Astrocyte (in vitro differentiated cells and primary cell): Measurements from ENCODE around the gene SCNN1B. TPM values are rescaled to one million over a fixed set of nuclear protein-coding genes. Genes with fewer than 3 reads are reported as not detected.
"Not testable (repeated sequence)": the region's sequence is repeated elsewhere in the genome, so short reads cannot be mapped to it uniquely, and the experiment has no call there.

Experiments
- DNase-seq: peaks from one replicate; pipeline ENCODE4 v3.0.0-alpha.2; 2010; ENCODE audit warnings: low read depth
- FAIRE-seq: peaks from 2 replicates; lab custom pipeline; 2011; peaks lifted over from hg19 to GRCh38; lab: Jason Lieb, UNC
- H2AFZ ChIP-seq: 2 replicates; pipeline ENCODE4 v1.6.0; 2012; ENCODE audit warnings: low read depth, low read length, inconsistent platforms
- H3K27ac ChIP-seq: 2 replicates; pipeline ENCODE4 v1.5.1; 2011; ENCODE audit warnings: low read depth, low read length, inconsistent platforms
- H3K27me3 ChIP-seq: 2 replicates; pipeline ENCODE4 v1.6.0; 2011; ENCODE audit warnings: low read length, inconsistent platforms; ENCODE audit not compliant: insufficient read depth
- H3K36me3 ChIP-seq: 2 replicates; pipeline ENCODE4 v1.5.1; 2011; ENCODE audit warnings: low read length, inconsistent platforms; ENCODE audit not compliant: insufficient read depth
- H3K4me1 ChIP-seq: 2 replicates; pipeline ENCODE4 v1.5.1; 2011; ENCODE audit warnings: low read length, inconsistent platforms; ENCODE audit not compliant: insufficient read depth
- H3K4me2 ChIP-seq: 2 replicates; pipeline ENCODE4 v1.6.0; 2012; ENCODE audit warnings: low read length, inconsistent platforms
- H3K4me3 ChIP-seq: 2 replicates; pipeline ENCODE4 v1.5.1; 2011; ENCODE audit warnings: low read depth, mild to moderate bottlenecking, low read length, inconsistent platforms; ENCODE audit not compliant: insufficient read depth
- H3K79me2 ChIP-seq: 2 replicates; pipeline ENCODE4 v1.6.0; 2012; ENCODE audit warnings: mild to moderate bottlenecking, low read length, inconsistent platforms; ENCODE audit not compliant: insufficient read depth
- H3K9ac ChIP-seq: 2 replicates; pipeline ENCODE4 v1.6.0; 2012; ENCODE audit warnings: mild to moderate bottlenecking, low read length, inconsistent platforms
- H3K9me3 ChIP-seq: 2 replicates; pipeline ENCODE4 v1.5.1; 2012; ENCODE audit warnings: low read depth, mild to moderate bottlenecking, low read length, inconsistent platforms; ENCODE audit not compliant: insufficient read depth
- H4K20me1 ChIP-seq: 2 replicates; pipeline ENCODE4 v1.6.0; 2012; ENCODE audit warnings: low read length, inconsistent platforms; ENCODE audit not compliant: insufficient read depth
- H3K27ac Mint-ChIP-seq: one replicate; pipeline ENCODE4 v1.8.0; 2021; ENCODE audit warnings: mild to moderate bottlenecking, mixed read lengths; ENCODE audit not compliant: unreplicated experiment
- H3K27me3 Mint-ChIP-seq: one replicate; pipeline ENCODE4 v1.8.0; 2021; ENCODE audit warnings: low read depth, mixed read lengths; ENCODE audit not compliant: unreplicated experiment
- H3K36me3 Mint-ChIP-seq: one replicate; pipeline ENCODE4 v1.8.0; 2021; ENCODE audit warnings: low read depth, mixed read lengths; ENCODE audit not compliant: unreplicated experiment
- H3K4me1 Mint-ChIP-seq: one replicate; pipeline ENCODE4 v1.8.0; 2021; ENCODE audit warnings: low read depth, mixed read lengths; ENCODE audit not compliant: unreplicated experiment
- H3K4me3 Mint-ChIP-seq: one replicate; pipeline ENCODE4 v1.8.0; 2021; ENCODE audit warnings: mild to moderate bottlenecking, moderate library complexity, mixed read lengths; ENCODE audit not compliant: unreplicated experiment
- H3K9me3 Mint-ChIP-seq: one replicate; pipeline ENCODE4 v1.8.0; 2021; ENCODE audit warnings: mild to moderate bottlenecking, mixed read lengths; ENCODE audit not compliant: unreplicated experiment
- EZH2 ChIP-seq: IDR thresholded peaks from 2 replicates; pipeline ENCODE4 v1.6.1; 2012; ENCODE audit warnings: mild to moderate bottlenecking, low read length, inconsistent platforms; ENCODE audit not compliant: insufficient read depth
- total RNA-seq: library from RNA; stranded (reverse); gene quantifications from 2 replicates; pipeline ENCODE4 v1.2.1, GENCODE V29; 2021
- TF ChIP-seq, protein P1 (sequence below): IDR thresholded peaks from 2 replicates; pipeline ENCODE4 v1.5.1; 2011; ENCODE audit warnings: low read depth, mild to moderate bottlenecking, inconsistent platforms, low read length, moderate library complexity; ENCODE audit not compliant: insufficient read depth

SCNN1B gene
- total RNA-seq, 1 donor from 2014 or later, result not detected

DNA sequence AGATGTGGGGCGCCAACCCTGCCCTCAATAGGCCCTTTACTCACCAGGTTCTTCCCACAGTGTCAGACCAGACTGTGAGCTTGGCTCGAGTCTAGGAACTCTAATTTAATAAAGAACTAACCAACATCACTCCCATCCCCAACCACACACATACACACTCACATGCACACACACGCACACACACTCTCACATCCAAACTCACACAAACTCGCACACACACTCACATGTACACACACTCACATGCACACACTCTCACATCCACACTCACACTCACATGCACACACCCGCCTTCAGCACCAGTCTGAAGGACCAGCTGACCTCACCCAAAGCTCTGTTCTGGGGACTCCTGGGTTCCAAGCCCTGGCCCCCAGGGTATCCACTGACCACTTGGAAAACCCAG lies 87.1 kb downstream of the SCNN1B start:
- Histone ChIP-seq H3K27ac (no peak overlapping the region), H3K4me1 (peaks cover 6% of the 10 kb centered on the region), H3K9me3 (no peaks in the 10 kb centered on the region), H3K36me3 (peaks cover 12% of the 10 kb centered on the region), H3K4me2 (no peak overlapping the region), H3K27me3 (no peaks in the 10 kb centered on the region), H3K4me3 (no peak overlapping the region), H2AFZ (no peak overlapping the region), H3K79me2 (no peaks in the 10 kb centered on the region), H3K9ac (no peak overlapping the region), H4K20me1 (no peaks in the 10 kb centered on the region)
- Mint-ChIP-seq H3K36me3 (peaks cover 25% of the 10 kb centered on the region), H3K27me3 (no peaks in the 10 kb centered on the region), H3K4me1 (no peaks in the 10 kb centered on the region), H3K9me3 (no peaks in the 10 kb centered on the region), H3K4me3 (no peak overlapping the region), H3K27ac (no peak overlapping the region)
- no peak for DNase-seq
- TF ChIP-seq EZH2, result no peak
- TF ChIP-seq, protein P1, sequence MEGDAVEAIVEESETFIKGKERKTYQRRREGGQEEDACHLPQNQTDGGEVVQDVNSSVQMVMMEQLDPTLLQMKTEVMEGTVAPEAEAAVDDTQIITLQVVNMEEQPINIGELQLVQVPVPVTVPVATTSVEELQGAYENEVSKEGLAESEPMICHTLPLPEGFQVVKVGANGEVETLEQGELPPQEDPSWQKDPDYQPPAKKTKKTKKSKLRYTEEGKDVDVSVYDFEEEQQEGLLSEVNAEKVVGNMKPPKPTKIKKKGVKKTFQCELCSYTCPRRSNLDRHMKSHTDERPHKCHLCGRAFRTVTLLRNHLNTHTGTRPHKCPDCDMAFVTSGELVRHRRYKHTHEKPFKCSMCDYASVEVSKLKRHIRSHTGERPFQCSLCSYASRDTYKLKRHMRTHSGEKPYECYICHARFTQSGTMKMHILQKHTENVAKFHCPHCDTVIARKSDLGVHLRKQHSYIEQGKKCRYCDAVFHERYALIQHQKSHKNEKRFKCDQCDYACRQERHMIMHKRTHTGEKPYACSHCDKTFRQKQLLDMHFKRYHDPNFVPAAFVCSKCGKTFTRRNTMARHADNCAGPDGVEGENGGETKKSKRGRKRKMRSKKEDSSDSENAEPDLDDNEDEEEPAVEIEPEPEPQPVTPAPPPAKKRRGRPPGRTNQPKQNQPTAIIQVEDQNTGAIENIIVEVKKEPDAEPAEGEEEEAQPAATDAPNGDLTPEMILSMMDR, result no peak
- no peak for FAIRE-seq

- peaks cover 12% of the 10 kb centered on the region for H3K36me3 ChIP-seq
- H3K9ac ChIP-seq, H4K20me1 ChIP-seq, H2AFZ ChIP-seq, H3K27ac ChIP-seq, H3K4me2 ChIP-seq, H3K9me3 ChIP-seq, H3K79me2 ChIP-seq, H3K4me1 Mint-ChIP-seq, H3K9me3 Mint-ChIP-seq, H3K4me3 Mint-ChIP-seq, H3K27me3 Mint-ChIP-seq, H3K27me3 ChIP-seq, DNase-seq, FAIRE-seq, H3K4me1 ChIP-seq, H3K27ac Mint-ChIP-seq, H3K4me3 ChIP-seq: not testable (repeated sequence)
- peaks cover 25% of the 10 kb centered on the region for H3K36me3 Mint-ChIP-seq
Measured at GRCh38 chr16:23389936-23390335, 87.8 kb downstream of the SCNN1B start.

- no peak overlapping the region for H3K27ac Mint-ChIP-seq
- Histone ChIP-seq H3K9ac (no peak overlapping the region), H3K27me3 (no peaks in the 10 kb centered on the region), H2AFZ (no peak overlapping the region), H3K4me1 (peaks cover 6% of the 10 kb centered on the region), H3K9me3 (no peaks in the 10 kb centered on the region), H3K27ac (no peak overlapping the region), H3K4me3 (no peak overlapping the region), H3K79me2 (no peaks in the 10 kb centered on the region), H3K36me3 (peaks cover 14% of the 10 kb centered on the region), H4K20me1 (no peaks in the 10 kb centered on the region), H3K4me2 (no peak overlapping the region)
- H3K4me3 Mint-ChIP-seq, result no peak overlapping the region
- TF ChIP-seq EZH2, result no peak
- TF ChIP-seq, protein P1, result no peak
- no peaks in the 10 kb centered on the region for H3K4me1 Mint-ChIP-seq
- no peak for DNase-seq
- no peaks in the 10 kb centered on the region for H3K9me3 Mint-ChIP-seq
- no peak for FAIRE-seq
- peaks cover 40% of the 10 kb centered on the region for H3K36me3 Mint-ChIP-seq
- no peaks in the 10 kb centered on the region for H3K27me3 Mint-ChIP-seq
Measured at GRCh38 chr16:23391381-23392222, 89.5 kb downstream of the SCNN1B start.
